ENCODE measurements around the gene POTEB2. TPM values are rescaled to one million over a fixed set of nuclear protein-coding genes. Genes with fewer than 3 reads are reported as not detected.
"Not testable (repeated sequence)": the region's sequence is repeated elsewhere in the genome, so short reads cannot be mapped to it uniquely, and the experiment has no call there.

POTEB2 gene
- not detected in 2 replicates for total RNA-seq
- long read RNA-seq, result 0 reads

DNA sequence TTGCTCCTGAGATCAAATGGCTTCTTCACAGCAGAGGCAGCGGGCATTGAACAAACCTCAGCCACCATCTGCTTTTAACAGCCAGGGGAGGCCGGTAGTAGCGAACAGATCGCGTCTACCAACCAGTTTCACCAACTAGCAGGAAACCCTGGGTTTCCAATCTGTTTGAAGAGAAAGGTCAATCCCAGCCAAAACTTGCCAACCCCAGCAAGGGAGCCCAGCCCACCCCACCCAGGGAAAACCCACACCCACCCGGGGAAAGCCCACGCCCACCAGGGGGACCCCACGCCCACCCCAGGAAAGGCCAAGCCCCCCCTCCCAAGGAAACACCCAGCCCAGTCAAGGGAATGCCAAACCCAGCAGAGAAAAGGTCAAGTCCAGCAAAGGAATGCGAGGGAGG is at the start of gene POTEB2:
Gene POTEB2 (minus strand): TSS at position 101 of the 400 bp plus-strand sequence. CDS start 33 bp downstream, at position 68.
- H3K9me3 Mint-ChIP-seq; H3K27ac Mint-ChIP-seq (ENCODE audit: unreplicated experiment); H3K4me3 Mint-ChIP-seq; DNase-seq (ENCODE audit: low read depth, low spot score); H3K36me3 Mint-ChIP-seq (ENCODE audit: low read depth); H3K4me1 Mint-ChIP-seq; H3K27me3 Mint-ChIP-seq (ENCODE audit: low read depth): not testable (repeated sequence)

DNA sequence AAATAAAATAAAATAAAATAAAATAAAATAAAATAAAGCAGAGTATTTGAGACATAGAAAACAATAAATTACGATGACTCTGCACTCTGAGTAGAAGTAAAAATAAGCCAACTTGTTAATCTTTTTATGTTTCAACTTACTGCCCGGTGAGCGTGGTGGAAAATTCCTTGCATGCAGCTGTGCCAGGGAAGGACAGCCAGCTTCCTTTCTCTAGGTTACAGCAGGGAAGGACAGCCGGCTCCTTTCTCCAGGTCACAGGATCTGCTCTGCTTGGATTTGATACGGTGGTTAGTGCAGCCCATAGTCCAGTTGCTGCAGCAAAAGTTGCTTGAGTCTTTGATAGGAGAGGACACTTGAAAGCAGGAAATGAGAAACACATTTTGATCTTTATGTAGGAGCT is 13.8 kb upstream of the POTEB2 start:
- not testable (repeated sequence) for H3K4me3 Mint-ChIP-seq; H3K9me3 Mint-ChIP-seq; DNase-seq (ENCODE audit: low read depth, low spot score); H3K36me3 Mint-ChIP-seq (ENCODE audit: low read depth); H3K4me1 Mint-ChIP-seq; H3K27ac Mint-ChIP-seq (ENCODE audit: unreplicated experiment); H3K27me3 Mint-ChIP-seq (ENCODE audit: low read depth)

DNA sequence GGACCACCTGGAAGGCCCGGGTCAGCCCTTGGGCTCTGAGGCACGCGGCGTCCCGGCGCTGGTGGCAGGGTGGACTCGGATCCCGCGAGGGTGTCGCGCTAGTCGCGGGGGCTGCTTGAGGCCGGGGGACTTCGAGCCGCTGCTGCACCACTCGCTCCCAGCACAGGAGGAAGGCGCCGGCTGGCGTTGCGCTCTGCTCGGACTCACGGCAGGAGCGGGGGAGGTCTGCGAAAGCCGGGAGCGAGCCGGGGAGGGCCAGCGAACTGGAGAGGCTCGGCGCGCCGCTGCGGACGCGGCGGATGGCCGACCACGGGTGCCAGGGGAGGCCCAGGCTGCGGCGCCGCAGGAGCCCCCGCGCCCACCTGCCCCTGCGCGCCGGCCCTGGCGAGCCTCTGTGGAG is 12.3 kb upstream of the POTEB2 start:
- not testable (repeated sequence) for H3K36me3 Mint-ChIP-seq (ENCODE audit: low read depth); H3K4me1 Mint-ChIP-seq; H3K27me3 Mint-ChIP-seq (ENCODE audit: low read depth); DNase-seq (ENCODE audit: low read depth, low spot score); H3K4me3 Mint-ChIP-seq; H3K27ac Mint-ChIP-seq (ENCODE audit: unreplicated experiment); H3K9me3 Mint-ChIP-seq

DNA sequence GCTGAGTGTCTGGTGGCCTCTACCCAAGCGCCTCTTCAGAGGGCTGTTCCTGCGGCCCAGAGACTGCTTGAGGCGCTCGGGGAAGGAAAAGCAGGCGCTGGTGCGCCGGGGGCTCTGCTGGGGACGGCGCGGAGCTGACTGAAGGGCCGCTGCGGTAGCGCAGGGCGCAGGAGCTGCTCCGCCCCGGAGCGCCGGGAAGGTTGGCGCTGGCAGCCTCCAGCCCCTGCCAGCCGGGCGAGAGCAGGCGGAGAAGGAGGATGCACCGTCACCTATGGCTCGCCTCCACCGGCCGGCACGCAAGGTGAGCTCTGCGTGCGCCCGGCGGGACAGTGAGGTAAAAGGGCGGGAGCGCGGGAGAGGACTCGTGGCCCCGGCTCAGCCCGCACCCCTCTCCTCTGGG is 11.7 kb upstream of the POTEB2 start:
- not testable (repeated sequence) for H3K4me3 Mint-ChIP-seq; H3K4me1 Mint-ChIP-seq; H3K27ac Mint-ChIP-seq (ENCODE audit: unreplicated experiment); H3K9me3 Mint-ChIP-seq; H3K36me3 Mint-ChIP-seq (ENCODE audit: low read depth); DNase-seq (ENCODE audit: low read depth, low spot score); H3K27me3 Mint-ChIP-seq (ENCODE audit: low read depth)

Small RNAs within 50 kb of the gene (microRNA-seq; reads per million reads assigned to microRNA genes)
- gene MIR3118-2, result not detected
